Stimulated activated CD4-positive, alpha-beta T cell treated with anti-CD3 and anti-CD28 coated beads, Interleukin-2, amount 100 ng/mL, for 4 hours (primary cell): Measurements from ENCODE around the gene RUNX2.

Source experiments
- DNase-seq: peaks from one replicate; pipeline ENCODE4 v3.0.0-alpha.2; 2020; ENCODE audit warnings: low read depth

RUNX2 gene

GRCh38 chr6:45705137-45705855 is 377.2 kb downstream of the RUNX2 start:
- DNase-seq: no peak

DNA sequence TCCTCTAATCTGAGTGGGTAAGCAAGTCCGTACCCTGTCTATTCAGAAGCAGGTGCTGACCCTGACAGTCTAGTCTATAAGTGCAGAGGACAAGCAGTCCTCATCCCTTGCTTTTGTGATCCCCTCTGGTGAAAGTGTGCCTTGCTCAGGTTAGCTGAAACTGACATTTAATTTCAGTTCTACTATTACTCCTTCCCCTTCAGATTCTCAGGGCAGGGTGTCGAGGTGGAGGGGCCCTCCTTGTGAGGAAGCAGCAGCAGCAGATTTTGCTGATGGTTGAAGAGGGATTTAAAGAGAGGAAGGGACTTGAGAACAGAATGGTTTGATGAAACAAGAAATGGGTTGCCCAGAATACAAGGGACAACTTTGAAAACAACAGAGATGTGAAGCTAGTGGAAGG is 378.2 kb downstream of the RUNX2 start:
- DNase-seq: no peak

DNA sequence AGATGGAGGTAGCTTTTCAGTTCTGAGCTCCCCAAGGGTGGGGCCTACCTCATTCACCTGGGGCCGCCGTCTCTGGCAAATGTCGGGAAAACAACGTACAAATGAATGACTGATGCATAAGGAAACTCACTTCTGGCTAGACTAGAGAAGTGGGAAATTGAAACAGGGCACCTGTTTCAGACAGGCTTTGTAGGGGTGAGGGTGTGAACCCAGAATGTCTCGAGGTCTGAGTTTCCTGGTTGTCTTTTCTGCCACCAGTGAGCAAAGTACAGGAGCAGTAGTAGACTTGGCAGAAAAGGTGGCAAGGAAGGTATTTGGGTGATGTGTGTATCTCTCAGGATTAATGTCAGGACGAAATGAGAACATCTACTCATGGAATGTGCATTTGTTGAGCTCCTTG is 379.0 kb downstream of the RUNX2 start:
- no peak for DNase-seq

GRCh38 chr6:45709781-45710220 is 381.7 kb downstream of the RUNX2 start:
- DNase-seq: no peak

GRCh38 chr6:45710304-45710821 is 382.2 kb downstream of the RUNX2 start:
- peak; percentile 38 for DNase-seq

DNA sequence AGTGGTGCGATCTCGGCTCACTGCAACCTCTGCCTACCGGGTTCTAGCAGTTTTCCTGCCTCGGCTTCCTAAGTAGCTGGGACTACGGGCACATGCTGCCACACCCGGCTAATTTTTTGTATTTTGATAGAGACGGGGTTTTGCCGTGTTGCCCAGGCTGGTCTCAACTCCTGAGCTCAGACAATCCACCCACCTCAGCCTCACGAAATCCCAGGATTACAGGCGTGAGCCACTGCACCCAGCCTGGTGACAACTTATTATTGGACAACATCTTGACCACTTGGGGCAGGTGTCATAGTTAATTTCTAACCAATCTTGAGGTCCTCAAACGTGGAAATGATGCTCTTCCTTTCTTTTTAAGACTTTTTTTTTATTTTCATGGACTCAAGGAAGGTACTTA is 383.9 kb downstream of the RUNX2 start:
- DNase-seq: no peak

DNA sequence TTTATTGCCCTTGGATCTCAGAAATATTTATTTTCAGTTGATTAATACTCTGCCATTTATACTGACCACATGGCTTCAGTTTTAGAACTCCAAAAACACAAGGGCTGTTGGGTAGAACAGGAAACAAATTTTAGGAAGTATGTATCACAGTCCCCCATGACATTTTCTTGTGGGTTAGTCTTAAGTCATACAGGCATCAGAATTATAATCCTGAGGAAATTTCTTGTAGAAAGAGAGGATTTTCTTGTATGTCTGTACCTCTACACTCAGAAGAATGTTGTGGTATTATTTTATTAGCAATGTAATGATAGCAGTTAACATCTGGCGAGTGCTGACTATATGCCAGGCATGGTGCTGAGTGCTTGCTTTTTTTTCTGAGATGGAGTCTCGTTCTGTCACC is 384.7 kb downstream of the RUNX2 start:
- no peak for DNase-seq
